GM19351 (cell line): ENCODE results near the gene VMAC.
"Not testable (repeated sequence)": the region's sequence is repeated elsewhere in the genome, so short reads cannot be mapped to it uniquely, and the experiment has no call there.

Experiments
- ATAC-seq: cut with Tn5 transposase; IDR thresholded peaks from one replicate; pipeline ENCODE4 v1.9.1; 2021; ENCODE audit warnings: mild to moderate bottlenecking, moderate library complexity; ENCODE audit not compliant: unreplicated experiment

VMAC gene, protein sequence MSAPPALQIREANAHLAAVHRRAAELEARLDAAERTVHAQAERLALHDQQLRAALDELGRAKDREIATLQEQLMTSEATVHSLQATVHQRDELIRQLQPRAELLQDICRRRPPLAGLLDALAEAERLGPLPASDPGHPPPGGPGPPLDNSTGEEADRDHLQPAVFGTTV

DNA sequence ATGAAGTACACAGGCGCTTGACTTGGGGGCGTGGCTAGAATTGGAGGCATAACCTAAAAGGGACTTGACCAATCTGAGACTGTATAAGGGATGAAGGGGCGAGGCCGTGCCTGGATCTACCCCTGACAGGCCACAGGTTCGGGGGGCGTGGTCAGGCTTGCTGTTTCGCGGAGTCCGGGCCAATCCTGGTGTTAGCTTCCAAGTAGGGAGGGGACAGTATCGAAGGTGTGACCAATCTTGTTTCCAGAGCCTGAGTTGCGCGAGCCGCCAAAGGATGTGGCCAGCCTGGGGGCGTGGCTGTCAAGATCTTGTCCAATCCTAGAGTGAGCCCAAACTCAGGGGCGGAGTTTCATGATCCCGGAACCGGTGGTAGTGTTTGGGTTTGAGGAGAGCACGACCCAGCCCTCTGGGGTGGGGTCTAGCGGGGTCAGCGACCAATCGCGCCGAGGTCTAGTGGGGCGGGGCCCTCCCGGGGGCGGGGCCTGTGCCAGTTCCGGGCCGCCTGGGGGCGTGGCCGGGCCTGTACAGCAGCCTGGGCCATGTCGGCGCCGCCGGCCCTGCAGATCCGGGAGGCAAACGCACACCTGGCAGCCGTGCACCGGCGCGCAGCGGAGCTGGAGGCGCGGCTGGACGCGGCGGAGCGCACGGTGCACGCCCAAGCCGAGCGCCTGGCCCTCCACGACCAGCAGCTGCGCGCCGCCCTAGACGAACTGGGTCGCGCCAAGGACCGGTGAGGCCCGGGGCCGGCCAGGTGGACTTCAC is at the start of gene VMAC:
Gene VMAC (plus strand): TSS at position 521 of the 762 bp plus-strand sequence. CDS start 19 bp downstream, at position 540.
- peak; percentile 74 for ATAC-seq

GRCh38 chr19:5855151-5855550 is 49.5 kb upstream of the VMAC start:
- ATAC-seq = not testable (repeated sequence)

DNA sequence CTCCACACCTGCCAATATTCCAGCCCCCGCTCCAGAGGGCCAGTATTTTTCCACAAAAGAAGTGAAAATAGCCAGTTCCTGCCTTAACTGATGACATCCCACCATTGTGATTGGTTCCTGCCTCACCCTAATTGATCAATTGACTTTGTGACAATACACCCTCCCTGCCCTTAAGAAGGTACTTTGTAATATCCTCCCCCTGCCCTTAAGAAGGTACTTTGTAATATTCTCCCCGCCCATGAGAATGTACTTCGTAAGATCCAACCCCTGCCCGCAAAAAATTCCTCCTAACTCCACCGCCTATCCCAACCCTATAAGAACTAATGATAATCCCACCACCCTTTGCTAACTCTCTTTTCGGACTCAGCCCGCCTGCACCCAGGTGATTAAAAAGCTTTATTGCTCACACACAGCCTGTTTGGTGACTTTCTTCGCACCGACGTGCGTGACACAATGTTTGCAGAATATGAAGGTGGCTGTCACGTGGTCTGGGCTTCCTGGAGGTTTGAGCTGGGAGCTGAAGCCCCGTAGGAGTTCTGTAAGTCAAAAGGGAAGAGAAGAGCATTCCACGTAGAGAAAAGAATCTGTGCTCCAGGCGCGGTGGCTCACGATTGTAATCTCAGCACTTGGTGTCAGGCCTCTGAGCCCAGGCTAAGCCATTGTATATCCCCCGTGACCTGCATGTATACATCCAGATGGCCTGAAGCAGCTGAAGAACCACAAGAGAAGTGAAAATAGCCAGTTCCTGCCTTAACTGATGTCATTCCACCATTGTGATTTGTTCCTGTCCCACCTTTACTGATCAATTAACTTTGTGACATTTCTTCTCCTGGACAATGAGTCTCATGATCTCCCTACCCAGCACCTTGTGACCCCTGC is 47.2 kb upstream of the VMAC start:
- ATAC-seq = no peak

- no peak for ATAC-seq
These were observed 41.5 kb upstream of the VMAC start for GRCh38 chr19:5863030-5863665.

DNA sequence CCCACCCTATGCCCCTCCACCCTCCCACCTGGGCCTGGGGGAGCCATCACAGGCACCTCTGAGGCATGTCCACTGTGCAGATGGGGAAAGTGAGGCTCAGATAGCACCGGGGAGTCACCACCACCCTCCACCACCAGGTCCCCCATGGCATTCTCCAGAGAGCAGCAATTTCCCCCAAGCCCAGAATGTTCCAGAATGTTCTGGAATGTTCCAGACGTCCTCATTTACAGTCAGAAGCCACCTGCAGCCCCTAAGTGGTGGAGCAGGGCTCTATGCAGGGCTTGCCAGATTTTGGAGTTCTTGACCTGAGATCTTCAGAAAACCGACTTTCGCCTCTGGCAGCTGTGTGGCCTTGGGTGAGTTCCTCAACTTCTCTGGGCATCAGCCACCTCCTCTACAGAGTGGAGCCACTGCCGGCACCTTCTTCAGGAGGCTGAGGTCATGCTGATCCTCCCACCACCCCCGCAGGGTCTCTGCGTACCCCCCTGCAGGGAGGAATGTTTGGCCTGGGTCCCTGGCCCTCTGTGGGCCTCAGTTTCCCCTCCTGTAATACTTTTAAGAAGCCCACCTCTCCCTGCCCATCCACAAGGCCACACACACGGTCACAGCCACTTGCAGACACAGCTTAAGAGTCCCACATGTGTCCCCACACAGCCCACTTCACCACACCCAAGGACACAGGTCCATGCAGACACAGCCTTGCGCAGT is 40.5 kb upstream of the VMAC start:
- no peak for ATAC-seq

- ATAC-seq = no peak
These were observed 39.8 kb upstream of the VMAC start for GRCh38 chr19:5864725-5865486.

- ATAC-seq = no peak
These were observed 38.9 kb upstream of the VMAC start for GRCh38 chr19:5865772-5866171.

DNA sequence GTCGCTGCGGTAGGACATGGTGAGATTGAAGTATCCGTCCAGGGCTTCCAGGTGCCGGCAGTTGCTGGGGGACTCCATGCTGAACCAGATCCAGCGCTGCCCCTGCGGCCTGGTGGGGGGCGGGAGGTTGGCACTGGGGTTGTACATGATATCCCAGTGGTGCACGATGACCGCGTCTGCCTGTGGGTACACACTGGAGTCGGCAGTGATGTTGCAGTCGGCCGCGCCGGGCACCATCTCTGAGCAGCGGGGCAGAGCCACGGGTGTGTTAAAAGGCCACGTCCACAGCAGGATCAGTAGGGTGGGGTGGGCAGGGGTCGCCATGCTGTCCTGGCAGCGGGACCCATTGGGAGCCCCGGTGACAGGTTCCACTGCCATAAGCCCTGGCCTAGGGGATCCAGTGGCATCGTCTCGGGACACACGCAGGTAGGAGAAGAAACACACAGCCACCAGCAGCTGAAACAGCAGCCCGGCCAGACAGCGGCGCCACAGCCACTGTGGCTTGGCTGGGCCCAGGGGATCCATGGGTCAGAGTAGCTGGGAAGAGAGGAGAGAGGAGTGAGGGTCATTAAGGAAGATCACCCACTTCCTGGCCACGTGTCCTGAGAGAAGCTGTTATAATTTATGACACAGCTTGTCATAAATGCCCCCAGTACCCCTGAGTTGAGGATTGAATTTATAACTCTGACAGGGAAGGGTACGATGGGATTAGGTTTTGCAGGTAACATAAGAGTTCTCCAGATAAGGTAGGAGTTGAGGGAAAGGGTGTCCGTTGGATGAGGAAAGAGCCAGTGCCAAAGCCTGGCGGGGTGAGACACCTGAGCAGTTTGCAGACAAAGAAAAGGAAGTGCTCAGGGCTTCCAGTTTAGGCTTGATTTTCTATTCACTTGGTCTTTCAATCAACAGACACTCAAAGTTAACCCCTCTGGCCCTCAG is 37.2 kb upstream of the VMAC start:
- ATAC-seq = no peak

- no peak for ATAC-seq
These were observed 33.7 kb upstream of the VMAC start for GRCh38 chr19:5870986-5871394.

- ATAC-seq = no peak
These were observed 31.0 kb upstream of the VMAC start for GRCh38 chr19:5873617-5874199.

DNA sequence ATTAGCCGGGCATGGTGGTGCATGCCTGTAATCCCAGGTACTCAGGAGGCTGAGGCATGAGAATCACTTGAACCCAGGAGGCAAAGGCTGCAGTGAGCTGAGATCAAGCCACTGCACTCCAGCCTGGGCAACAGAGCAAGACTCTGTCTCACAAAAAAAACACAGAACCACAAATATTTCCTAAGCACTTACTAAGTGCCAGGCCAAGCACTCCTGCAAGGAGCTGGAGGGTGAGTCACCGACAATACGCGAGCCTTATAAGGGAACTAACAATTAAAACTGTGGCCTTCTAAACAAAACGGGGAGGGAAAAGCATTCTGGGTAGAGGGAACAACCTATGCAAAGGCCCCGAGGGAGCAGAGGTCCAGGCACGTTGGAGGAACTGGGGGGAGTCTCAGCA is 30.2 kb upstream of the VMAC start:
- ATAC-seq = not testable (repeated sequence)

DNA sequence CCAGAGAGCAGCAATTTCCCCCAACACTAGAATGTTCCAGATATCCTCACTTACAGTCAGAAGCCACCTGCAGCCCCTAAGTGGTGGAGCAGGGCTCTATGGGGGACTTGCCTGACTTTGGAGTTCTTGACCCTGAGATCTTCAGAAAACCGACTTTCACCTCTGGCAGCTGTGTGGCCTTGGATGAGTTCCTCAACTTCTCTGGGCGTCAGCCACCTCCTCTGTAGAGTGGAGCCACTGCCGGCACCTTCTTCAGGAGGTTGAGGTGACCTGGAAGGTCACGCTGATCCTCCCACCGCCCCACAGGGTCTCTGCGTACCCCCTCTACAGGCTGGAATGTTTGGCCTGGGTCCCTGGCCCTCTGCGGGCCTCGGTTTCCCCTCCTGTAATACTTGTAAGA is 27.2 kb upstream of the VMAC start:
- ATAC-seq = no peak

- no peak for ATAC-seq
These were observed 26.8 kb upstream of the VMAC start for GRCh38 chr19:5877882-5878281.

DNA sequence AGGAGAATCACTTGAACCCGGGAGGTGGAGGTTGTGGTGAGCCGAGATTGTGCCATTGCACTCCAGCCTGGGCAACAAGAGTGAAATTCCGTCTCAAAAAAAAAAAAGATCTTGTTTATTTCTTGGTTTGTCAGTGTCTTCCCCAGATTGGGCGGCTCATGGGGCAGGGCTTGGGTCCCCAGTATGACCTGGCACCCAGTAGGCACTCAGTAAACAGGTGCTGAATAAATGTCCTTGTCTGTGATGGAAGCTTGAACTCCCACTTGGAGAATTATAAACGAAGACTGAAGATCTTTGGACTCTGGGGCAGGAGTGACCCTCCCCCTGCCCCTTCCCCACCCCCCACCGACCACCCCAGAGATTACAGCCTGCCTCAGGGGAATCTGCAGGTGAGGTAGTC is 24.5 kb upstream of the VMAC start:
- ATAC-seq = no peak

DNA sequence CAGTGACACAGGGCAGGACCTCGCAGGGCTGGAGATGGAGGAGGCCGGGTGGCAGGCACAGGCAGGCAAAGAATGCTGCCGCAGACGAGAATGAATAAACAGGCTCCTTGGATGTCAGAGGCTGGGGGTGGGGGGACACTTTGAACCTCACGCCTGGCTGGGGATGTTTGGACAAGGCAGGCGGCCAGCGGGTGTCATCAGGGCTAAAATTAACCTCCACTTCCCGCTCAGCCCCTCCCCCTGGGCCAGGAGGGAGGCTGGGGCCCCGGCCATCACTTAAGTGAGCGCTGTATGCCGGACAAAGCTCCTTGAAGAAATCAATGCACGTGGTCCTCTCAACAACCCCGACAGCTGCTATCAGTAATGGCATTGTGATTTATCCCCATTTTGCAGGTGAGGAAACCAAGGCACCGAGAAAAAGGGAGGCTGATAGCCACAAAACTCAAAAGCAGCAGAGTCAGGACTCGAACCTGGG is 24.0 kb upstream of the VMAC start:
- ATAC-seq = no peak

- ATAC-seq = no peak
These were observed 23.0 kb upstream of the VMAC start for GRCh38 chr19:5881543-5882299.

DNA sequence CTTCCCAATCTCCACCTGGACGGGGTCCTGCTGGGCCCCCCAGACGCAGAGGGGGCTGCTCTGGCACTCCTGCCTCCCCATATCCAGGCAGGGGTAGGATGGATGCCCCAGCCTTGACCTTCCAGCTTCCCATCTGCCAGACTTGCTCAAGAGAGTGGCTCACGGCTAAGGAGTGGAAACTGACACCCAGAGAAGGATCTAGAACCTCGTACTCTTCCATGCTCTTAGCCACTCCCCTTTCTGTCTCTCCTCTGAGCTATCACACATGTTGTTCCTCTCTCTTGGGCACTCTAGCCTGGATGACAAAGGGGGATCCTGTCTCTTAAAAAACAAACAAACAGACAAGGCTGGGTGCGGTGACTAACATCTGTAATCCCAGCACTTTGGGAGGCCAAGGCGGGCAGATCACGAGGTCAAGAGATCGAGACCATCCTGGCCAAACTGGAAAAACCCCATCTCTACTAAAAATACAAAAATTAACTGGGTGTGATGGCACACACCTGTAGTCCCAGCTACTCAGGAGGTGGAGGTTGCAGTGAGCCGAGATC is 22.2 kb upstream of the VMAC start:
- no peak for ATAC-seq
